ENCODE measurements around the gene TGFBR2.

The TGFBR2 gene

DNA sequence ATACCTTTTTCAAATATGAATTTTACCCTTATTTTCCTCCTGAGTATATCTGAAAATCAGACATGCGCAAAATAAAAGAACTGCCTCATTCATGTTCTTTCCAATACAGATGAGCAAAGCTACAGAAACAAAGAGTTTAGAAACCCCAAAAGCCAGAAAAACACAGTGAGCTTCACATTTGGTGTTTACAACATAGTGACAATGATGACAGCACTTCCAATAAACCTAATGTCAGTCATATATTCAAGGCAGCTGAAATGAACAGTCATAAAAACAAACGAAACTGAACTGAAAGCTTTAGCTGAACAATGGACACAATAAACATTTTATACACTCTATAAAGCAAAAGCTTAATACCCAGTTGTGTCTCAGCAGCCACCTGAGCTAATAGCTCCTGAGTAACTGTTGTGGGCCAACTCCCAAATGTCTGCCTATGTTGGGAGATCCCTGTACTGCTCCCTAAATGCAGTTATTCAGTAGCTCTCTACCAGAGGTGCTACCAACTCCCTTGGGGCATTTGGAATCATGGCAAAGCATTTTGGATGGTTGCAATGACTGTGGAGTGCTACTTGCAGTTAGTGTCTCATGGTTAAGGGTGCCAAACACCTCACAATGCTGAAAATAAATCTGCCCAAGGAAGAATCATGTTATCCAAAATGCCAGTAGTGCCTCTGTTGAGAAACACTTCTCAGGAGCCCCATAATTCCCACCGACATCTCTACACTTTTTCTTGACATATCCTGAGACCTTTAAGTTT lies 131.5 kb downstream of the TGFBR2 start:
- DNase-seq (ENCODE audit: low read depth, low spot score): no peak
- in situ Hi-C loops (cut with HindIII; ENCODE audit: low sequenced_read_pairs): no loop called here
- no peak overlapping the region for H3K4me3 ChIP-seq (ENCODE audit: low read depth, low read length)
- TF ChIP-seq, protein P1, sequence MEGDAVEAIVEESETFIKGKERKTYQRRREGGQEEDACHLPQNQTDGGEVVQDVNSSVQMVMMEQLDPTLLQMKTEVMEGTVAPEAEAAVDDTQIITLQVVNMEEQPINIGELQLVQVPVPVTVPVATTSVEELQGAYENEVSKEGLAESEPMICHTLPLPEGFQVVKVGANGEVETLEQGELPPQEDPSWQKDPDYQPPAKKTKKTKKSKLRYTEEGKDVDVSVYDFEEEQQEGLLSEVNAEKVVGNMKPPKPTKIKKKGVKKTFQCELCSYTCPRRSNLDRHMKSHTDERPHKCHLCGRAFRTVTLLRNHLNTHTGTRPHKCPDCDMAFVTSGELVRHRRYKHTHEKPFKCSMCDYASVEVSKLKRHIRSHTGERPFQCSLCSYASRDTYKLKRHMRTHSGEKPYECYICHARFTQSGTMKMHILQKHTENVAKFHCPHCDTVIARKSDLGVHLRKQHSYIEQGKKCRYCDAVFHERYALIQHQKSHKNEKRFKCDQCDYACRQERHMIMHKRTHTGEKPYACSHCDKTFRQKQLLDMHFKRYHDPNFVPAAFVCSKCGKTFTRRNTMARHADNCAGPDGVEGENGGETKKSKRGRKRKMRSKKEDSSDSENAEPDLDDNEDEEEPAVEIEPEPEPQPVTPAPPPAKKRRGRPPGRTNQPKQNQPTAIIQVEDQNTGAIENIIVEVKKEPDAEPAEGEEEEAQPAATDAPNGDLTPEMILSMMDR (IDR thresholded peaks at IDR 0.05; ENCODE audit: low read depth, low read length): no peak

DNA sequence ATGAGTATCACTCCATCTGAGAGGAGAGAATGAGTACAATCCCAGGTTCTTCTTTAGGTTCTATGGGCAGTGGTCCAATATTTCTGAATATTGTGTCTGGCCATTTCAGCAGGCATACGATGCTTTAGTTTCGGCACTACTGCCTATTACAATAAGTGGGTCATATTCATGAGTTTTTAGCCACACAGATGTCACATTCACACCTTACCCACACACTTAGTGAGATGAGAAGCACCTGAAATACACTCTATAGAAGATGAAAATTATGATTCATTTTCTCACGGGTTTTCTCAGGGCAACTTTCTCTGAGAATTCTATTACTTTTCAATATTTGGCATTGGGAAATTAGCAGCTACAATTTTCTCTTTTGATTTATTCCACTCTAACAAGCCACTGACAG lies 132.2 kb downstream of the TGFBR2 start:
- no peak for DNase-seq (ENCODE audit: low read depth, low spot score)
- in situ Hi-C loops (cut with HindIII; ENCODE audit: low sequenced_read_pairs): no loop called here
- no peak overlapping the region for H3K4me3 ChIP-seq (ENCODE audit: low read depth, low read length)
- TF ChIP-seq, protein P1 (IDR thresholded peaks at IDR 0.05; ENCODE audit: low read depth, low read length): no peak

DNA sequence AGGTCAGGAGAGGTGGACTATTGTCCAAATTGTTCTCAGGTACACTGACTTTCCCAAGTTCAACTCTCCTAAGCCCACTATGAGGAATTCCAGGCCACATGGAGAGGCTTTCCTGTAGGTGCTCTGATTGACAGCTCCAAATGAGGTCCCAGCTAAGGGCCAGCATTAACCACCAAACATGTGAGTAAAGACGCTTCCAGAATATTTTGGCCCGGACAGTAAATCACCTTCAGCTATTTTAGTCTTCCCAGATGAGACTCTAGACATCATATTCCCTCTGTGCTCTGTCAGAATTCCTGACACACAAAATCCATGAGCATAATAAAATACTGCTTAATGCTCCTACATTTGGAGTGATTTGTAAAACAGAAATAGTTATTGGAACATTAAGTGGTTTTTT lies 135.5 kb downstream of the TGFBR2 start:
- in situ Hi-C loops (cut with HindIII; ENCODE audit: low sequenced_read_pairs): no loop called here
- TF ChIP-seq, protein P1 (IDR thresholded peaks at IDR 0.05; ENCODE audit: low read depth, low read length): no peak
- no peak for DNase-seq (ENCODE audit: low read depth, low spot score)
- H3K4me3 ChIP-seq (ENCODE audit: low read depth, low read length): no peak overlapping the region

DNA sequence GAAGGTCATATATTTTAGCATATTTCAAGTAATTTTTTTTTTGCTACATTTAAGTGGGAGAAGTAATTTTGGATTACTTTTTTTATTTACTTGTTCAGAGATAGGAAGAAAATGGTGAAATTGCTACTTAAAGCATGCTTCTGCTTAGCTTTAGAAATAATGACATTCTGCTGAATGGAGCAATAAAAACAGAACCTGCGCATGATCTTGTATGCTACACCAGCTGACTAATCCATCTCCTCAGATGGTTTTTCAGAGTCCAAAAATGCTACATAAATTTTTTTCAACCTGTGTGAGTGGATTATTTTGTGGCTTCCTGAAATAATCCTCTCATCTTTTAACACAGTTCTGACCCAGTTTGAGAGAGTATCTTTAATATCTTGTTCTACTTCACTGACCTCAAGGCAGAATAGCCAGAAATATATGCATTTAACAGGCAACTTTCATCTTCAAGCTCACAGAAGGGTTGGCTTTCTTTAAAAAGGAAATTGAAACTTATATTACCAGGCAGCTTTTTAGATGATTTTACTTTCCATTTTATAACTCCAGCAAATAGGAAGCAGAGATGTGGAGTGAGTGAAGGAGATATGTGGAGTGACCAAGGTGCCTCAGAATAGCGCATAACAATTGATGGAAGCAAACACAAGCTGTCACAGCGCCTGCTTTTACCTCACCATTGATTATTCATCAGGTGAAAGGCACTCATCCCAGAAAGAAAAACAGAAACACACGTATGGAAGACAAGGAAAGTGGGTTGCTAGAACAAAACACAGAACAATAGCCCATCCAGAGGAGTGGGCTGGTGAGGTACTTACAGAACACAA lies 136.6 kb downstream of the TGFBR2 start:
- no peak for DNase-seq (ENCODE audit: low read depth, low spot score)
- TF ChIP-seq, protein P1 (IDR thresholded peaks at IDR 0.05; ENCODE audit: low read depth, low read length): no peak
- in situ Hi-C loops (cut with HindIII; ENCODE audit: low sequenced_read_pairs): no loop called here
- no peak overlapping the region for H3K4me3 ChIP-seq (ENCODE audit: low read depth, low read length)

Data from astrocyte of the spinal cord (primary cell).